Measurements from ENCODE around the gene CPNE7.
"Not testable (repeated sequence)": the region's sequence is repeated elsewhere in the genome, so short reads cannot be mapped to it uniquely, and the experiment has no call there.

- TF ChIP-seq, protein P1, sequence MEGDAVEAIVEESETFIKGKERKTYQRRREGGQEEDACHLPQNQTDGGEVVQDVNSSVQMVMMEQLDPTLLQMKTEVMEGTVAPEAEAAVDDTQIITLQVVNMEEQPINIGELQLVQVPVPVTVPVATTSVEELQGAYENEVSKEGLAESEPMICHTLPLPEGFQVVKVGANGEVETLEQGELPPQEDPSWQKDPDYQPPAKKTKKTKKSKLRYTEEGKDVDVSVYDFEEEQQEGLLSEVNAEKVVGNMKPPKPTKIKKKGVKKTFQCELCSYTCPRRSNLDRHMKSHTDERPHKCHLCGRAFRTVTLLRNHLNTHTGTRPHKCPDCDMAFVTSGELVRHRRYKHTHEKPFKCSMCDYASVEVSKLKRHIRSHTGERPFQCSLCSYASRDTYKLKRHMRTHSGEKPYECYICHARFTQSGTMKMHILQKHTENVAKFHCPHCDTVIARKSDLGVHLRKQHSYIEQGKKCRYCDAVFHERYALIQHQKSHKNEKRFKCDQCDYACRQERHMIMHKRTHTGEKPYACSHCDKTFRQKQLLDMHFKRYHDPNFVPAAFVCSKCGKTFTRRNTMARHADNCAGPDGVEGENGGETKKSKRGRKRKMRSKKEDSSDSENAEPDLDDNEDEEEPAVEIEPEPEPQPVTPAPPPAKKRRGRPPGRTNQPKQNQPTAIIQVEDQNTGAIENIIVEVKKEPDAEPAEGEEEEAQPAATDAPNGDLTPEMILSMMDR (IDR thresholded peaks at IDR 0.05; ENCODE audit: insufficient read depth, low read length), result not testable (repeated sequence)
- not testable (repeated sequence) for TF ChIP-seq POLR2AphosphoS5, GABPA (IDR thresholded peaks at IDR 0.05; ENCODE audit: low read depth)
- TF ChIP-seq, protein P2, sequence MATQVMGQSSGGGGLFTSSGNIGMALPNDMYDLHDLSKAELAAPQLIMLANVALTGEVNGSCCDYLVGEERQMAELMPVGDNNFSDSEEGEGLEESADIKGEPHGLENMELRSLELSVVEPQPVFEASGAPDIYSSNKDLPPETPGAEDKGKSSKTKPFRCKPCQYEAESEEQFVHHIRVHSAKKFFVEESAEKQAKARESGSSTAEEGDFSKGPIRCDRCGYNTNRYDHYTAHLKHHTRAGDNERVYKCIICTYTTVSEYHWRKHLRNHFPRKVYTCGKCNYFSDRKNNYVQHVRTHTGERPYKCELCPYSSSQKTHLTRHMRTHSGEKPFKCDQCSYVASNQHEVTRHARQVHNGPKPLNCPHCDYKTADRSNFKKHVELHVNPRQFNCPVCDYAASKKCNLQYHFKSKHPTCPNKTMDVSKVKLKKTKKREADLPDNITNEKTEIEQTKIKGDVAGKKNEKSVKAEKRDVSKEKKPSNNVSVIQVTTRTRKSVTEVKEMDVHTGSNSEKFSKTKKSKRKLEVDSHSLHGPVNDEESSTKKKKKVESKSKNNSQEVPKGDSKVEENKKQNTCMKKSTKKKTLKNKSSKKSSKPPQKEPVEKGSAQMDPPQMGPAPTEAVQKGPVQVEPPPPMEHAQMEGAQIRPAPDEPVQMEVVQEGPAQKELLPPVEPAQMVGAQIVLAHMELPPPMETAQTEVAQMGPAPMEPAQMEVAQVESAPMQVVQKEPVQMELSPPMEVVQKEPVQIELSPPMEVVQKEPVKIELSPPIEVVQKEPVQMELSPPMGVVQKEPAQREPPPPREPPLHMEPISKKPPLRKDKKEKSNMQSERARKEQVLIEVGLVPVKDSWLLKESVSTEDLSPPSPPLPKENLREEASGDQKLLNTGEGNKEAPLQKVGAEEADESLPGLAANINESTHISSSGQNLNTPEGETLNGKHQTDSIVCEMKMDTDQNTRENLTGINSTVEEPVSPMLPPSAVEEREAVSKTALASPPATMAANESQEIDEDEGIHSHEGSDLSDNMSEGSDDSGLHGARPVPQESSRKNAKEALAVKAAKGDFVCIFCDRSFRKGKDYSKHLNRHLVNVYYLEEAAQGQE (IDR thresholded peaks at IDR 0.05; ENCODE audit: insufficient replicate concordance, low read depth), result not testable (repeated sequence)
These were observed 4.5 kb upstream of the CPNE7 start for GRCh38 chr16:89570983-89571598.
